Large intestine (tissue), 12 donors: ENCODE results near the gene UGT2A1. TPM values are rescaled to one million over a fixed set of nuclear protein-coding genes. Genes with fewer than 3 reads are reported as not detected.
"Not testable (repeated sequence)": the region's sequence is repeated elsewhere in the genome, so short reads cannot be mapped to it uniquely, and the experiment has no call there.

ENCODE experiments used
- DNase-seq, 2 donors: peaks; one replicate each; pipeline versions ENCODE4 v3.0.0 to v3.0.0-alpha.2; 2013
- H3K27ac ChIP-seq: one replicate; pipeline ENCODE4 v1.5.1; 2013; ENCODE audit warnings: low read length
- H3K27me3 ChIP-seq: 2 replicates; pipeline ENCODE4 v1.6.1; 2013; ENCODE audit warnings: low read length; ENCODE audit not compliant: control insufficient read depth, insufficient read depth
- H3K36me3 ChIP-seq: 2 replicates; pipeline ENCODE4 v1.6.1; 2013; ENCODE audit warnings: low read length; ENCODE audit not compliant: control insufficient read depth, insufficient read depth
- H3K4me1 ChIP-seq: one replicate; pipeline ENCODE4 v1.6.1; 2013; ENCODE audit warnings: low read length; ENCODE audit not compliant: control insufficient read depth, insufficient read depth
- H3K4me3 ChIP-seq: one replicate; pipeline ENCODE4 v1.5.1; 2013; ENCODE audit warnings: low read length
- H3K9me3 ChIP-seq: one replicate; pipeline ENCODE4 v1.6.1; 2013; ENCODE audit warnings: mild to moderate bottlenecking, low read depth, low read length, moderate library complexity; ENCODE audit not compliant: control insufficient read depth
- WGBS: methylation state at CpG from one replicate; pipeline ENCODE4 v1.1.5; 2013; ENCODE audit warnings: low lambda C conversion rate; ENCODE audit not compliant: insufficient coverage; 5-methylcytosine and 5-hydroxymethylcytosine counted together
- long read RNA-seq, 11 donors: transcript quantifications; one replicate each; lab custom pipeline, GENCODE V29; 2026
- polyA plus RNA-seq: library from polyadenylated mRNA; unstranded; fragments of 120-200 nt; gene quantifications from one replicate; pipeline ENCODE4 v1.2.1, GENCODE V29; 2013

The UGT2A1 gene
- 0.04 TPM for polyA plus RNA-seq
- long read RNA-seq, donor 1, result 0 reads
- long read RNA-seq, donor 2, result 0 reads
- long read RNA-seq, donor 3, result 0 reads
- long read RNA-seq, donor 4, result 0 reads
- long read RNA-seq, donor 5, result 0 reads
- long read RNA-seq, donor 6, result 0 reads
- long read RNA-seq, donor 7, result 0 reads
- long read RNA-seq, donor 8, result 0 reads
- long read RNA-seq, donor 9, result 0 reads
- long read RNA-seq, donor 10, result 0 reads
- long read RNA-seq, donor 11, result 0 reads

GRCh38 chr4:69653147-69653546, at the start of gene UGT2A1:
Gene UGT2A1 (minus strand): TSS chr4:69653247. CDS start chr4:69647644, 5,603 bp downstream.
- 100% methylated on average over 1 of the region's 1 CpG for WGBS
- Histone ChIP-seq H3K27ac (no peak within 1 kb of the TSS), H3K36me3 (no peaks in the 10 kb centered on the region), H3K4me3 (no peak within 1 kb of the TSS), H3K27me3 (no peaks in the 10 kb centered on the region), H3K4me1 (no peaks in the 10 kb centered on the region), H3K9me3 (peaks cover 2% of the 10 kb centered on the region)
- DNase-seq, result no peak

- Histone ChIP-seq H3K4me3 (no peak overlapping the region), H3K27me3 (no peaks in the 10 kb centered on the region), H3K27ac (no peak overlapping the region), H3K4me1 (no peaks in the 10 kb centered on the region), H3K36me3 (no peaks in the 10 kb centered on the region), H3K9me3 (peaks cover 2% of the 10 kb centered on the region)
- DNase-seq, result no peak
- 97% methylated on average over 3 of the region's 3 CpGs for WGBS
These were observed 49.2 kb upstream of the UGT2A1 start for GRCh38 chr4:69702201-69702600.

GRCh38 chr4:69701696-69702095, 48.6 kb upstream of the UGT2A1 start:
- no peaks in the 10 kb centered on the region for H3K27me3 ChIP-seq
- H3K4me1 ChIP-seq, result no peaks in the 10 kb centered on the region
- WGBS, result 88% methylated on average over 1 of the region's 4 CpGs
- no peak overlapping the region for H3K4me3 ChIP-seq
- no peaks in the 10 kb centered on the region for H3K36me3 ChIP-seq
- no peak for DNase-seq
- H3K27ac ChIP-seq, result no peak overlapping the region
- H3K9me3 ChIP-seq, result peaks cover 2% of the 10 kb centered on the region

GRCh38 chr4:69697536-69698242, 44.6 kb upstream of the UGT2A1 start:
- H3K27me3 ChIP-seq, result no peaks in the 10 kb centered on the region
- peaks cover 2% of the 10 kb centered on the region for H3K9me3 ChIP-seq
- H3K4me3 ChIP-seq, result no peak overlapping the region
- no CpG with 5 or more reads among the region's 1 CpG for WGBS
- H3K4me1 ChIP-seq, result no peaks in the 10 kb centered on the region
- DNase-seq, result no peak
- no peak overlapping the region for H3K27ac ChIP-seq
- no peaks in the 10 kb centered on the region for H3K36me3 ChIP-seq

- WGBS, result no CpG with 5 or more reads among the region's 1 CpG
- no peaks in the 10 kb centered on the region for H3K36me3 ChIP-seq
- H3K27ac ChIP-seq, result no peak overlapping the region
- peak; percentile 9 to 62 for DNase-seq
- no peaks in the 10 kb centered on the region for H3K27me3 ChIP-seq
- no peaks in the 10 kb centered on the region for H3K4me1 ChIP-seq
- H3K4me3 ChIP-seq, result no peak overlapping the region
- H3K9me3 ChIP-seq, result no peaks in the 10 kb centered on the region
These were observed 36.6 kb upstream of the UGT2A1 start for GRCh38 chr4:69689599-69689998.

GRCh38 chr4:69684804-69685203, 31.8 kb upstream of the UGT2A1 start:
- H3K27me3 ChIP-seq, result no peaks in the 10 kb centered on the region
- H3K36me3 ChIP-seq, result no peaks in the 10 kb centered on the region
- H3K9me3 ChIP-seq, result no peaks in the 10 kb centered on the region
- no peak for DNase-seq
- WGBS, result no CpG with 5 or more reads among the region's 4 CpGs
- no peaks in the 10 kb centered on the region for H3K4me1 ChIP-seq
- H3K27ac ChIP-seq, result no peak overlapping the region
- H3K4me3 ChIP-seq, result no peak overlapping the region

- H3K4me1 ChIP-seq, result no peaks in the 10 kb centered on the region
- DNase-seq, result no peak
- H3K9me3 ChIP-seq, result no peaks in the 10 kb centered on the region
- H3K4me3 ChIP-seq, result no peak overlapping the region
- H3K36me3 ChIP-seq, result no peaks in the 10 kb centered on the region
- no peak overlapping the region for H3K27ac ChIP-seq
- no peaks in the 10 kb centered on the region for H3K27me3 ChIP-seq
These were observed 15.6 kb upstream of the UGT2A1 start for GRCh38 chr4:69668680-69669079.

GRCh38 chr4:69664009-69664408, 11.0 kb upstream of the UGT2A1 start:
- H3K27me3 ChIP-seq, H3K4me3 ChIP-seq, H3K27ac ChIP-seq, H3K36me3 ChIP-seq, DNase-seq, H3K4me1 ChIP-seq, H3K9me3 ChIP-seq: not testable (repeated sequence)
- no CpG with 5 or more reads among the region's 22 CpGs for WGBS

GRCh38 chr4:69661130-69661803, 8.2 kb upstream of the UGT2A1 start:
- H3K9me3 ChIP-seq, H3K27ac ChIP-seq, H3K27me3 ChIP-seq, DNase-seq, H3K36me3 ChIP-seq, H3K4me3 ChIP-seq, H3K4me1 ChIP-seq: not testable (repeated sequence)
- no CpG with 5 or more reads among the region's 4 CpGs for WGBS

GRCh38 chr4:69658133-69658532, 5.1 kb upstream of the UGT2A1 start:
- no peaks in the 10 kb centered on the region for H3K27me3 ChIP-seq
- no peak for DNase-seq
- H3K9me3 ChIP-seq, result peaks cover 7% of the 10 kb centered on the region
- H3K4me1 ChIP-seq, result no peaks in the 10 kb centered on the region
- H3K27ac ChIP-seq, result no peak overlapping the region
- no CpG with 5 or more reads among the region's 12 CpGs for WGBS
- no peak overlapping the region for H3K4me3 ChIP-seq
- no peaks in the 10 kb centered on the region for H3K36me3 ChIP-seq
